Panc1 (cell line): ENCODE measurements around the gene DNAJC5G. TPM values are rescaled to one million over a fixed set of nuclear protein-coding genes. Genes with fewer than 3 reads are reported as not detected.

Experiments used
- ATAC-seq: fragments of 200-7000 bp; cut with Tn5 transposase; 2 replicates; pipeline ENCODE4 v1.9.1; 2020; ENCODE audit warnings: mild to moderate bottlenecking, moderate library complexity
- BruUV-seq: library from RNA; stranded (reverse); fragments of 400-500 nt; replicated peaks from 2 replicates; lab custom pipeline; 2021; lab: Mats Ljungman, UMichigan
- CTCF ChIA-PET: fragments of 300-600 bp; sonication (Branson Sonifier 250); formaldehyde crosslinking; loops from one replicate; lab custom pipeline; 2022; ENCODE audit warnings: antibody characterized with exemption; lab: Charles Lee
- POLR2A ChIA-PET: fragments of 300-600 bp; sonication (Branson Sonifier 250); formaldehyde crosslinking; loops from one replicate; lab custom pipeline; 2022; ENCODE audit warnings: antibody characterized with exemption; lab: Charles Lee
- DNase-seq: peaks from one replicate; pipeline ENCODE4 v3.0.0-alpha.2; 2010; ENCODE audit warnings: low read depth, low spot score
- H3K27ac ChIP-seq: 2 replicates; pipeline ENCODE4 v1.5.1; 2011; ENCODE audit warnings: mild to moderate bottlenecking, low read length, inconsistent platforms
- H3K27me3 ChIP-seq: fragments of 200-500 bp; sonication (Bioruptor generic); 2 replicates; pipeline ENCODE4 v1.6.0; 2014; ENCODE audit warnings: low read length, inconsistent platforms; ENCODE audit not compliant: control insufficient read depth, insufficient read depth
- H3K36me3 ChIP-seq: fragments of 200-500 bp; sonication (Bioruptor generic); 2 replicates; pipeline ENCODE4 v1.5.1; 2014; ENCODE audit warnings: inconsistent platforms, mild to moderate bottlenecking, low read length, moderate library complexity; ENCODE audit not compliant: control insufficient read depth, insufficient read depth
- H3K4me1 ChIP-seq: 2 replicates; pipeline ENCODE4 v1.5.1; 2011; ENCODE audit warnings: inconsistent platforms, mild to moderate bottlenecking, low read length, moderate library complexity; ENCODE audit not compliant: control insufficient read depth, insufficient read depth
- H3K4me3 ChIP-seq, 2 experiments: 2 replicates each; pipeline ENCODE4 v1.5.1; 2011 to 2012; ENCODE audit warnings: low read depth in 2 of 2, low read length in 2 of 2, mild to moderate bottlenecking in 2 of 2, inconsistent platforms in 1 of 2, moderate library complexity in 1 of 2
- H3K9me3 ChIP-seq: fragments of 200-500 bp; sonication (Bioruptor generic); 2 replicates; pipeline ENCODE4 v1.5.1; 2014; ENCODE audit warnings: low read depth, mild to moderate bottlenecking, inconsistent platforms, low read length, moderate library complexity; ENCODE audit not compliant: control insufficient read depth, insufficient read depth
- CTCF ChIP-seq: fragments of 450-650 bp; IDR thresholded peaks from 2 replicates; pipeline ENCODE4 v1.5.1; 2017; ENCODE audit warnings: mild to moderate bottlenecking
- POLR2AphosphoS5 ChIP-seq: IDR thresholded peaks from 2 replicates; pipeline ENCODE4 v1.6.1; 2012; ENCODE audit warnings: mild to moderate bottlenecking, low read depth, low read length, moderate library complexity
- SIN3A ChIP-seq: IDR thresholded peaks from 2 replicates; pipeline ENCODE4 v1.6.1; 2012; ENCODE audit warnings: low read depth, mild to moderate bottlenecking, low read length, moderate library complexity, borderline replicate concordance; ENCODE audit not compliant: insufficient read depth
- TCF7L2 ChIP-seq: IDR thresholded peaks from 2 replicates; pipeline ENCODE4 v1.6.1; 2011; ENCODE audit warnings: mild to moderate bottlenecking, low read depth, low read length, inconsistent platforms
- in situ Hi-C: cut with HindIII; loops from 2 replicates; pipeline ENCODE4 v1.10.0; 2016; ENCODE audit warnings: low sequenced_read_pairs, low pct_unique_long_range_greater_than_20kb
- intact Hi-C: fragments of 100-400 bp; cut with micrococcal nuclease; formaldehyde crosslinking; loops from one replicate; pipeline ENCODE4 v1.10.0; 2022; ENCODE audit not compliant: unreplicated experiment
- total RNA-seq: library from RNA; stranded (reverse); gene quantifications from one replicate; pipeline ENCODE4 v1.2.1, GENCODE V29; 2021; ENCODE audit not compliant: unreplicated experiment
- TF ChIP-seq, protein P1 (sequence below), 2 experiments: IDR thresholded peaks; 2 replicates each; pipeline ENCODE4 v1.6.1; 2011 to 2012; ENCODE audit warnings: low read depth in 2 of 2, control low read depth in 1 of 2, low read length in 1 of 2, mild to moderate bottlenecking in 1 of 2, moderate library complexity in 1 of 2; ENCODE audit not compliant: insufficient read depth in 1 of 2

The DNAJC5G gene
- total RNA-seq, 1 experiment from 2014 or later, result not detected

DNA sequence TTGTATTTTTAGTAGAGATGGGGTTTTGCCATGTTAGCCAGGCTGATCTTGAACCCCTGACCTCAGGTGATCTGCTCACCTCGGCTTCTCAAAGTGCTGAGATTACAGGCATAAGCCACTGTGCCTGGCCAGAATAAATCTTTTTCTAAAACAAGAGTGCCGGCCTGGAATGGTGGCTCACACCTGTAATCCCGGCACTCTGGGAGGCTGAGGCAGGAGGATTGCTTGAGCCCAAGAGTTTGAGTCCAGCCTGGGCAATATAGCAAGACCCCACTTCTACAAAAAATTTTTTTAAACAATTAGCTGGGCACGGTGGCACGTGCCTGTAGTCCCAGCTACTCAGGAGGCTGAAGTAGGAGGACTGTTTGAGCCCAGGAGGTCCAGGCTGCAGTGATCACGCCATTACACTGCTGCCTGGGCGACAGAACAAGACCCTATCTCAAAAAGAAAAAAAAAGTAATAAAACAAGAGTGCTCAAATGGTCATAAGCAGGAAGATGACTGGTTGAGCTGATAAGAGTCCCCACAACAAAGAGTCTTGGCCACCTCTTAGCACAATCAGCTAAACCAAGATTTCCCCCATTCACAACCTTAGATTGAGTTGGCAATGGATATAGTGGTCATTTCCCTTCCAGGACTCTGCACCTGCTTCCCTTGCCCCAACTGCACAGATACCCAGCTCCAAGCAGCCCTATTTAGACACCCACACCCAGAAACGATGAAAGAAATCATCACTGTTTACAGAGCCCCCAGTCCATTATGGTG is 38.8 kb downstream of the DNAJC5G start:
- no TSS peak for BruUV-seq
- Histone ChIP-seq H3K9me3 (no peaks in the 10 kb centered on the region), H3K27ac (no peak overlapping the region), H3K4me1 (no peaks in the 10 kb centered on the region), H3K27me3 (no peaks in the 10 kb centered on the region), H3K36me3 (no peaks in the 10 kb centered on the region), H3K4me3 (no peak overlapping the region)
- ATAC-seq (no peak), DNase-seq (no peak)
- no peak for TF ChIP-seq SIN3A
- no peak for TF ChIP-seq POLR2AphosphoS5
- TF ChIP-seq TCF7L2, result no peak
- TF ChIP-seq, protein P1, sequence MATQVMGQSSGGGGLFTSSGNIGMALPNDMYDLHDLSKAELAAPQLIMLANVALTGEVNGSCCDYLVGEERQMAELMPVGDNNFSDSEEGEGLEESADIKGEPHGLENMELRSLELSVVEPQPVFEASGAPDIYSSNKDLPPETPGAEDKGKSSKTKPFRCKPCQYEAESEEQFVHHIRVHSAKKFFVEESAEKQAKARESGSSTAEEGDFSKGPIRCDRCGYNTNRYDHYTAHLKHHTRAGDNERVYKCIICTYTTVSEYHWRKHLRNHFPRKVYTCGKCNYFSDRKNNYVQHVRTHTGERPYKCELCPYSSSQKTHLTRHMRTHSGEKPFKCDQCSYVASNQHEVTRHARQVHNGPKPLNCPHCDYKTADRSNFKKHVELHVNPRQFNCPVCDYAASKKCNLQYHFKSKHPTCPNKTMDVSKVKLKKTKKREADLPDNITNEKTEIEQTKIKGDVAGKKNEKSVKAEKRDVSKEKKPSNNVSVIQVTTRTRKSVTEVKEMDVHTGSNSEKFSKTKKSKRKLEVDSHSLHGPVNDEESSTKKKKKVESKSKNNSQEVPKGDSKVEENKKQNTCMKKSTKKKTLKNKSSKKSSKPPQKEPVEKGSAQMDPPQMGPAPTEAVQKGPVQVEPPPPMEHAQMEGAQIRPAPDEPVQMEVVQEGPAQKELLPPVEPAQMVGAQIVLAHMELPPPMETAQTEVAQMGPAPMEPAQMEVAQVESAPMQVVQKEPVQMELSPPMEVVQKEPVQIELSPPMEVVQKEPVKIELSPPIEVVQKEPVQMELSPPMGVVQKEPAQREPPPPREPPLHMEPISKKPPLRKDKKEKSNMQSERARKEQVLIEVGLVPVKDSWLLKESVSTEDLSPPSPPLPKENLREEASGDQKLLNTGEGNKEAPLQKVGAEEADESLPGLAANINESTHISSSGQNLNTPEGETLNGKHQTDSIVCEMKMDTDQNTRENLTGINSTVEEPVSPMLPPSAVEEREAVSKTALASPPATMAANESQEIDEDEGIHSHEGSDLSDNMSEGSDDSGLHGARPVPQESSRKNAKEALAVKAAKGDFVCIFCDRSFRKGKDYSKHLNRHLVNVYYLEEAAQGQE (IDR thresholded peaks at IDR 0.05; ENCODE audit: insufficient read depth in 1 of 2, low read depth in 2 of 2, low read length in 1 of 2), result no peak
- no peak for TF ChIP-seq CTCF
- POLR2A ChIA-PET, result interaction anchor here (0.6 to 0.9 kb wide), 2 partner anchors 11 to 67 kb away, joined by 4 to 12 read pairs; no protein-coding TSS in a partner anchor
- intact Hi-C loops (no loop called here), in situ Hi-C loops (no loop called here)
- CTCF ChIA-PET, result no interaction called here

GRCh38 chr2:27314709-27315108 is 39.5 kb downstream of the DNAJC5G start:
- in situ Hi-C loops, result no loop called here
- no peak for ATAC-seq
- intact Hi-C loops, result no loop called here
- Histone ChIP-seq H3K27me3 (no peaks in the 10 kb centered on the region), H3K36me3 (no peaks in the 10 kb centered on the region), H3K4me1 (no peaks in the 10 kb centered on the region), H3K4me3 (no peak overlapping the region), H3K9me3 (no peaks in the 10 kb centered on the region), H3K27ac (no peak overlapping the region)
- no TSS peak for BruUV-seq
- DNase-seq, result no peak
- TF ChIP-seq TCF7L2 (no peak), SIN3A (no peak), POLR2AphosphoS5 (no peak), CTCF (no peak)
- TF ChIP-seq, protein P1 (IDR thresholded peaks at IDR 0.05; ENCODE audit: insufficient read depth in 1 of 2, low read depth in 2 of 2, low read length in 1 of 2), result no peak
- CTCF ChIA-PET, result no interaction called here
- POLR2A ChIA-PET, result no interaction called here
